Loucy (cell line): Measurements from ENCODE around the gene DISC1.

Source experiments
- CTCF ChIP-seq: fragments of 200-600 bp; sonication (generic); conservative IDR thresholded peaks from 2 replicates; pipeline ENCODE4 v1.5.1; 2014; ENCODE audit warnings: mild to moderate bottlenecking, antibody characterized with exemption, low read length
- EZH2phosphoT487 ChIP-seq: fragments of 200-600 bp; IDR thresholded peaks from 2 replicates; pipeline ENCODE4 v1.6.1; 2018; ENCODE audit warnings: antibody characterized with exemption, mild to moderate bottlenecking, moderate library complexity, borderline replicate concordance

DNA sequence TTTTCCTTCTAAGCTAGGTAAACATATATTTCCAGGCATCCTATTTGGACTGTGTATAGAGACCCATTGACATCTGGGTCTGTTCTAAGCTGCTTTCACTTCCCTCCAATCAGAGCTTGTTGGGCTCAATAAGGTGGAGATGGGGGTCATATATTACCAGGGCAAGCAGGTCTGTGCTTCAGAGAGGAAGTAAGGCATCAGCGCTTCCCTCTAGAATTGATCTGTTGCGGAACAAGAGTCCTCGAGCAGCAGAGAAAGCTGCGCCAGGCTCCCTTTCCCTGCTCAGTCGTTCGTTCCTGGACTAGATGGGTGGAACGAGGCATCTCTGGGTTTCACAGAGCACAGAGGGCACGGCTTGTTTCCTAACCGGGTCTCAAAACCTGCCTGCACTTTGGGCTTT lies 63.5 kb downstream of the DISC1 start:
- TF ChIP-seq EZH2phosphoT487: no peak
- TF ChIP-seq CTCF: no peak
